Measurements from ENCODE around the gene FBXW12. TPM values are rescaled to one million over a fixed set of nuclear protein-coding genes. Genes with fewer than 3 reads are reported as not detected.

The FBXW12 gene
- polyA plus RNA-seq, 1 of the 3 experiments (the other 2 are of a cell fraction) = 0.07 TPM

GRCh38 chr3:48429317-48429959 lies 57.4 kb downstream of the FBXW12 start (continued):
- TF ChIP-seq GATA2 (CRISPR knock-in tag; IDR thresholded peaks at IDR 0.05) (no peak), GABPA (IDR thresholded peaks at IDR 0.05; ENCODE audit: low read depth) (no peak)

- no peak for DNase-seq
- ChIA-PET POLR2A (interaction anchor here (0.7 to 1.7 kb wide), 4 partner anchors 10 to 213 kb away, joined by 3 to 6 read pairs (median 4); partner anchors contain the start of genes CCDC51 and TMA7), CTCF (interaction anchor here (1.0 to 13.2 kb wide), 6 partner anchors 9 to 236 kb away, joined by 3 to 399 read pairs (median 12); partner anchors contain the start of genes CCDC51 and TMA7)
- WGBS (ENCODE audit: low lambda C conversion rate) = 52% methylated on average over 15 of the region's 15 CpGs
- Histone ChIP-seq H3K27ac (ENCODE audit: low read depth in 2 of 2, low read length in 1 of 2) (peak within 1 kb of the TSS; percentile 54 to 89; a peak in 3 of 4 replicates), H3K9ac (peak within 1 kb of the TSS; percentile 84), H4K20me1 (ENCODE audit: insufficient read depth) (no peaks in the 10 kb centered on the region), H3K9me3 (no peaks in the 10 kb centered on the region), H3K4me1 (ENCODE audit: control insufficient read depth in 1 of 2, insufficient read depth in 2 of 2, low read depth in 1 of 2, low read length in 1 of 2) (peaks cover 7 to 44% of the 10 kb centered on the region in 2 experiments; a peak in 2 of 4 replicates), H3K4me2 (peak within 1 kb of the TSS; percentile 99), H2AFZ (ENCODE audit: low read depth) (peak within 1 kb of the TSS; percentile 63; the same call in 1 of the 2 replicates), H3K27me3 (ENCODE audit: insufficient read depth) (no peaks in the 10 kb centered on the region), H3K36me3 (replicated peaks in 1 of 2; ENCODE audit: control insufficient read depth in 1 of 2, insufficient read depth in 2 of 2, low read length in 1 of 2) (peaks cover 4 to 25% of the 10 kb centered on the region in 2 experiments), H3K4me3 (ENCODE audit: low read depth in 2 of 2, low read length in 1 of 2) (peak within 1 kb of the TSS; percentile 73 to 79), H3F3A (replicated peaks; ENCODE audit: insufficient read depth) (no peaks in the 10 kb centered on the region), H3K9me2 (no peaks in the 10 kb centered on the region), H3K79me2 (ENCODE audit: insufficient read depth) (peaks cover 34% of the 10 kb centered on the region)
- no peak for TF ChIP-seq ZBTB33 (IDR thresholded peaks at IDR 0.05; ENCODE audit: borderline replicate concordance, low read depth)
- no peak for TF ChIP-seq REST (IDR thresholded peaks at IDR 0.05; ENCODE audit: low read depth, low read length)
- TF ChIP-seq CTCF (IDR thresholded peaks at IDR 0.05) = no peak
- no peak for TF ChIP-seq GATA2 (CRISPR knock-in tag; IDR thresholded peaks at IDR 0.05)
- no peak for TF ChIP-seq SIN3A (IDR thresholded peaks at IDR 0.05; ENCODE audit: borderline replicate concordance, low read depth, low read length)
- TF ChIP-seq PBX3 (IDR thresholded peaks at IDR 0.05) = no peak
- TF ChIP-seq CHD2 (IDR thresholded peaks at IDR 0.05; ENCODE audit: low read length, partially characterized antibody) = no peak
- no peak for TF ChIP-seq GABPA (IDR thresholded peaks at IDR 0.05; ENCODE audit: low read depth)
- no peak for TF ChIP-seq EZH2phosphoT487 (IDR thresholded peaks at IDR 0.05; ENCODE audit: borderline replicate concordance, low read depth)
- TF ChIP-seq MXI1 (IDR thresholded peaks at IDR 0.05; ENCODE audit: low read depth, low read length) = no peak
- TF ChIP-seq USF1 (IDR thresholded peaks at IDR 0.05; ENCODE audit: borderline replicate concordance, low read depth) = no peak
Observed at GRCh38 chr3:48429960-48430707, 58.1 kb downstream of the FBXW12 start, which contains the start of gene PLXNB1. Gene PLXNB1, minus strand, starts transcription at chr3:48430086. Its CDS starts 5,475 bp downstream, at chr3:48424611.

Data from SK-N-SH (cell line).